GM12873 (cell line): ENCODE data around the gene LDB2.

Source experiments
- TF ChIP-seq, protein P1 (sequence below): IDR thresholded peaks from 2 replicates; pipeline ENCODE4 v1.5.1; 2012; ENCODE audit warnings: low read depth, mild to moderate bottlenecking, moderate library complexity, low read length, control low read depth; ENCODE audit not compliant: insufficient read depth; ENCODE audit errors: missing control alignments

The LDB2 gene

DNA sequence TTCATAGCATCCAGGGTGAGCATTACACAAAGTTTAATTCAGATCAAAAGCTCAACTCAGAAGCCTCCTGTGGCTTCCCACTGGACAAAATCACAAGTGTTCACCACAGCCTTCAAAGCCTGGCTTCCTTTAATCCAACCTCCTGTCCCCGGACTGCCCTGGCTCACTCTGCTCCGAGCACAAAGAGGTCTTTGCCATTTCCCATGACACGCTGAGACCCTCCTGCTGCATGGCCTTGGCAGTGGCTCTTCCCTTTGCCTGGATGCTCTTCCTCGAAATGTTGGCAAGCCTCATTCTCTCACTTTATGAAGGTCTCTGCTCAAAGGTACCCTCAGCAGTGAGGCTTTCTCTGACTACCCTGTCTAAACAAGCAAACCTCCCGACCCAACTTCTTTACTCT lies 41.0 kb downstream of the LDB2 start:
- TF ChIP-seq, protein P1, sequence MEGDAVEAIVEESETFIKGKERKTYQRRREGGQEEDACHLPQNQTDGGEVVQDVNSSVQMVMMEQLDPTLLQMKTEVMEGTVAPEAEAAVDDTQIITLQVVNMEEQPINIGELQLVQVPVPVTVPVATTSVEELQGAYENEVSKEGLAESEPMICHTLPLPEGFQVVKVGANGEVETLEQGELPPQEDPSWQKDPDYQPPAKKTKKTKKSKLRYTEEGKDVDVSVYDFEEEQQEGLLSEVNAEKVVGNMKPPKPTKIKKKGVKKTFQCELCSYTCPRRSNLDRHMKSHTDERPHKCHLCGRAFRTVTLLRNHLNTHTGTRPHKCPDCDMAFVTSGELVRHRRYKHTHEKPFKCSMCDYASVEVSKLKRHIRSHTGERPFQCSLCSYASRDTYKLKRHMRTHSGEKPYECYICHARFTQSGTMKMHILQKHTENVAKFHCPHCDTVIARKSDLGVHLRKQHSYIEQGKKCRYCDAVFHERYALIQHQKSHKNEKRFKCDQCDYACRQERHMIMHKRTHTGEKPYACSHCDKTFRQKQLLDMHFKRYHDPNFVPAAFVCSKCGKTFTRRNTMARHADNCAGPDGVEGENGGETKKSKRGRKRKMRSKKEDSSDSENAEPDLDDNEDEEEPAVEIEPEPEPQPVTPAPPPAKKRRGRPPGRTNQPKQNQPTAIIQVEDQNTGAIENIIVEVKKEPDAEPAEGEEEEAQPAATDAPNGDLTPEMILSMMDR, result no peak

DNA sequence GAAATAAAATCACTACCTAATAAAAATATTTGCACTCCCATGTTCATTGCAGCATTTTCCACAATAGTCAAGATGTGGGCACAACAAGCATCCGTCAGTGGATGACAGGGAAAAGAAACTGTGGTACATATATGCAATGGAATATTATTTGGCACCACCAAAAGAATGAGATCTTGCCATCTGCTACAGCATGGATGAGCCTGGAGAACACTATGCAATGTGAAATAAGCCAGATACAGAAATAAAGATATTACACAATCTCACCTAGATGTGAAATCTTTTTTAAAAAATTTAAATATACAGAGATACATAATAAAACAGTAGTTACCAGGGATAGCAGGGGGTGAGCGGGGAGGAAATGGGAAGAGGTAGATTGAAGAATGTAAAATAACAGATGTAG lies 44.8 kb downstream of the LDB2 start:
- TF ChIP-seq, protein P1, result no peak

DNA sequence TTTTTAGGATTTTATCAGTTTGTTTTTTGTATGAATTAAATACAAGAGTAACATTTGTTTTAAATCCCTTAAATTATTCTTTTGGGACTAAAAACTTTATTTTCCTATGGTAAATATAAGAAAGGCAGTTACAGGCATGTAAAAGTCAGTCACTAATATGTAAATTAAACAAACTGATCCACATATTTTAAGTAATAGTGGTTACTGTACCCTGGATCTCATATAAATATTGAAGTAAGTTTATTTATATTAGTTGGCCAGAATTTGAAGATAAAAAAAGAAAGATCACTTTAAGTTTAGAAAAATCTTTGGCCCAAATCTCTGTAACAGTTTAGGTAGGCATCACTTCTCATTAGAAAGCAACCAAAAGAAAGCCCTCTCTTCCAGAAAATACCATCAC lies 45.8 kb downstream of the LDB2 start:
- TF ChIP-seq, protein P1, result no peak

DNA sequence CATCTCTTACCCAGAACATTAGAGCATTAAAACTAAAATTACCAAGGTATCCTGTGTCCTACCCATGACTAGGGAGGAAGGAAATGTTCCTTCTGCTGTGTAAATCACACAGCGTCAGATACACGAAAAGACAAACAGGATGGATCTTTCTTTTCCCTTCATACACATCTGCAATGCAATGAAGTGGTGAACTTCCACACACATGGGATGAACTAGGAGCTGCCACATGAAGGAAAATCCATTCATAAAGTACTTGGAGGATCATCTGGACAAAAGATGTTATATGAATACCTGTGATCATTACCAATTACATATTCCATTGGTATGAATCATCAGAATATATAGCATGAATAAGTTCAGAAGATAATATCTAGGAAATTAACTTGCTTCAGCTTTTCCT lies 46.2 kb downstream of the LDB2 start:
- TF ChIP-seq, protein P1, result no peak

DNA sequence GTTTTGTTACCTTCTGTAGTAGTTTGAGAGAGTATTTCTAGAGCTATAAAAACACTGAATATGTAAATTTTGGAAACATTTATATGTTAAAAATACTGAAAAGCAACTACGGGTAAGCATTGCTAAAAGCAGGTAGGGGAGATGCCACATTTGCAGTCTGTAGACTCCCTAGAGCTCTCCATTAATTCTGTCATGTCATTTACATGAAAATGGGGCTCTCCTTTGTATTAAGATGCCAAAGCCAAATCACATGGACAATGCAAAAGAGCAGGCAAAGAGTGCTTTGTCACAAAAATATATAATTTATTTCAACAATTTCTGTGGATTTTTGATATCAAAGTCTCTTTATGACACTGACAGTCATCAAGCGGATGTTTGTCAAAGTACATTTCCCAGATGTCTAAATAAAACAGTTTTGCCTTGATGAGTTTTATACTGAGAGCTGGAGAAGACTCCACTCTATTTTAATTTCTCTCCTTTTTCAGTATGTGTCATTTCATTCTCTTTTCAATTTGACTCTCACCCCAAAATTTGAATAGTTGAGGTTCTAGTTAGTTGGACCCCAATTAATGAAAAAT lies 51.8 kb downstream of the LDB2 start:
- TF ChIP-seq, protein P1, result no peak

DNA sequence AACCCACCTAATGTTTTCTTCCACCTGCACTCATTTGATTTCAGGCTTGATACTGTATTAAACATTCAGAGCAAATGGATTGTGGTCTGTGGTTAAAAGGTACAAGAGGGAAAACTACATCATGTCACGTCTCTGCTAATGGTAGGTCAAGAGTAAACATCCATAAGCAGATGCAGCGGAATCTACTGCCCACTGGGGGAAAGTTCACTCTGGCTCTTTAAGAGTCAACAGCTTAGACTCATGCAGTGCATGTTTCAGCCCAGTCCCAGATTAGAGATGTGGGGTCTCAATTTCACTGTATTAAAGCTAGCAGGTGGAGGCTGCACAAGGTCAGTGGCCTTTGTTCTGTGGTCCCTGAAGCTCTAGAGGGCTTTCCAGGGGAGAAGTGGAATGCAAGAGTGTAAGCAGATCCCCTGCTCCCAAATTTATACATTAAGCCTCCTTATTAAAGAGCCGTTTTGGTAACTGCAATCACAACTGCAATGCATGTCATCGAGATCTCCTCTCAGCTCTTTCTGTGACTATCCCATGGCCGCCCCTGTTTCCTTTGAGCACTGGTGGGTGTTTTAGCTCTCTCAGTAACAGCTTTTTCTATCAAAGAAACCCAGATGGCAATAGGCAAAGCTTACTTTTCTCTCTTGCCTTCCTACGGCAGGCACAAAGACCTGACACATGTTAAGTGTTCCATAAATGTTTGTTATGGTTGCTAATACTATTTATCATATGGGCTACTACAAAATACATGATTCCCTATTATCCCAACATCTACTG lies 53.4 kb downstream of the LDB2 start:
- TF ChIP-seq, protein P1, result no peak

DNA sequence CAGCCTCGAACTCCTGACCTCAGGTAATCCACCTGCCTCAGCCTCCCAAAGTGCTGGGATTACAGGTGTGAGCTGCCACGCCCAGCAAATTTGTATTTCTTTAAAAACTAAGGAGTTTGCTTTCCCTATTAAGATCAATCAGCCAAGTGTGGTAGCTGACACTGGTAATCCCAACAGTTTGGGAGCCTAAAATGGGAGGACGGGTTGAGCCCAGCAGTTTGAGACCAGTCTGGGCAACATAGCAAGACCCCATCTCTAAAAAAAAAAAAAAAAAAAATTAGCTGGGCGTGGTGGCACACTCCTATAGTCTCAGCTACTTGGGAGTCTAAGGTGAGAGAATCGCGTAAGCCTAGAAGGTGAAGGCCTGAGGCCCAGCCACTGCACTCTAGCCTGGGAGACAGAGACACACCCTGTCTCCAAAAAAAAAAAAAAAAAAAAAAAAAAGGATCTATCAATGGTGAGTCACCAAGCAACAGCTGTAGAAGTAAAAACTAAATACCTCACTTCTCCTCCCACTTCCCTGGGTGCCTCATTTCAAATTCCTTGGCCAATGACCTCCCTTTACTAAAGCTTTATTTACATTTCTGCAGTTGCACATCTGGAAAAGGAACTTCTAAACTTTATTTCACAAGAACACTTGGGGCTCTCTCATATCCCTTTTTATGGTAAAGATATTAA lies 54.5 kb downstream of the LDB2 start:
- TF ChIP-seq, protein P1, result no peak
